ENCODE results near the gene TEX52. TPM values are rescaled to one million over a fixed set of nuclear protein-coding genes. Genes with fewer than 3 reads are reported as not detected.

The TEX52 gene
- total RNA-seq, 1 donor, result not detected

DNA sequence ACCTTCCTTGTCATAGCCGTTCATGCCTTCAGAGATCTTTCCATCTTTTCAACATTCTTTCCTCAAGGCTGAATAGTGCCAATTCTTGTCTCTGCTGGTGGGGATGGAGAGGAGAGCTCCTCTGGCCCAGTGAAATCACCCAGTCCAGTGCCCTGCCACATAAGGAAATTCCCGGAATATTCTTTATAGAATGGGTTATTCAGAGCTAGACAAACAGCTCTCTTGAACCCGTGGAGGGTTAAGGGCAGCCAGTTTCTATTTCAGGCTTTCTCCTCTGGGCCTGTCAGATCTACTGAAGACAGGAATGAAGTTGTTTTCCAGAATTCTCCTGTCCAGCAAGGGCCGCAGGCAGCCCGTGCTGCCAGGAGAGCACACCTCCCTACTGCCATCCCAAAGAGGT is 13.9 kb downstream of the TEX52 start:
- no peak for DNase-seq (ENCODE audit: low read depth)
- H3K4me3 ChIP-seq (ENCODE audit: low read depth, low read length), result no peak overlapping the region
- TF ChIP-seq, protein P1, sequence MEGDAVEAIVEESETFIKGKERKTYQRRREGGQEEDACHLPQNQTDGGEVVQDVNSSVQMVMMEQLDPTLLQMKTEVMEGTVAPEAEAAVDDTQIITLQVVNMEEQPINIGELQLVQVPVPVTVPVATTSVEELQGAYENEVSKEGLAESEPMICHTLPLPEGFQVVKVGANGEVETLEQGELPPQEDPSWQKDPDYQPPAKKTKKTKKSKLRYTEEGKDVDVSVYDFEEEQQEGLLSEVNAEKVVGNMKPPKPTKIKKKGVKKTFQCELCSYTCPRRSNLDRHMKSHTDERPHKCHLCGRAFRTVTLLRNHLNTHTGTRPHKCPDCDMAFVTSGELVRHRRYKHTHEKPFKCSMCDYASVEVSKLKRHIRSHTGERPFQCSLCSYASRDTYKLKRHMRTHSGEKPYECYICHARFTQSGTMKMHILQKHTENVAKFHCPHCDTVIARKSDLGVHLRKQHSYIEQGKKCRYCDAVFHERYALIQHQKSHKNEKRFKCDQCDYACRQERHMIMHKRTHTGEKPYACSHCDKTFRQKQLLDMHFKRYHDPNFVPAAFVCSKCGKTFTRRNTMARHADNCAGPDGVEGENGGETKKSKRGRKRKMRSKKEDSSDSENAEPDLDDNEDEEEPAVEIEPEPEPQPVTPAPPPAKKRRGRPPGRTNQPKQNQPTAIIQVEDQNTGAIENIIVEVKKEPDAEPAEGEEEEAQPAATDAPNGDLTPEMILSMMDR (IDR thresholded peaks at IDR 0.05; ENCODE audit: insufficient read depth, low read depth, low read length), result no peak

DNA sequence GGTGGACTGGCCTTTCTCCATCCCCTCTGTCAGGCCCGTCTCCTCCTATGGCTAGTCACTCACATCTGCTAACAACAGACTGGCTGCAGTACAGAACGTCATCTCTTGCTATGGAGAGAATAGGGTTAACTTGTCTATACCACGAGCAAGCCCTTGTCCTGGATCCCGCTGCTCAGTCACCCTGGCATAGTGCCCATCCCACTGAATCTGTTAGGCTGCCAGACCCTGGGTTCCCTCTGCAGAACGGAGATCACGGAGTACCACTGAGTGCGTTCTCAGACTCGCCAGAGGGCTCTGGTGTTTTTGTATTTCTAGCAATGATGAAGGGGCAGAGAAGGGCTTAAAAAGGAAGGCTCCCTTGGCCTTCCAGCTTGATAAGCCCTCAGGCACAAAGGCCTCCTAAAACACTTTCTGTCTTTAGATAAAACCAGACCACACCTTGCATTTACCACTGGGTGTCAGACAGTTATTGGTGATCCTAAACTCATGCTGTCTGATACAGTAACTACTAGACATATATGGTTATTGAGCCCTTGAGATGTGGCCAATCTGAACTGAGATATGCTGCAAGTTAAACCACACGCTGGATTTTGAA is 15.7 kb downstream of the TEX52 start:
- DNase-seq (ENCODE audit: low read depth), result no peak
- TF ChIP-seq, protein P1 (IDR thresholded peaks at IDR 0.05; ENCODE audit: insufficient read depth, low read depth, low read length), result no peak
- no peak overlapping the region for H3K4me3 ChIP-seq (ENCODE audit: low read depth, low read length)

DNA sequence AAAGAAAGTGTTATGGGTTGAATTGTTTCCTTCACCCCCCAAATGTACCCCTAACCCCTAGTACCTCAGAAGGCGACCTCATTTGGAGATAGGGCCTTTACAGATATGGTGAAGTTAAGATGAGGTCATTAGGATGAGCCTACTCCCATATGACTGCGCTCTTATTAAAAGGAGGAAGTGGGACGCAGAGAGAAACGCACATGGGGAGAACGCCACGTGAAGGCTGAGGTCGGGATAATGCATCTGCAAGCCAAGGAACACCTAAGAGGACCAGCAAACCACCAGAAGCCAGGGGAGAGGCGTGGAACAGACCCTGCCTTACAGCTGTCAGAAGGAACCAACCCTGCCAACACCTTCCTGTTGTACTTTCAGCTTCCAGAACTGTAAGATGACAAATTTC is 20.3 kb downstream of the TEX52 start:
- TF ChIP-seq, protein P1 (IDR thresholded peaks at IDR 0.05; ENCODE audit: insufficient read depth, low read depth, low read length), result no peak

DNA sequence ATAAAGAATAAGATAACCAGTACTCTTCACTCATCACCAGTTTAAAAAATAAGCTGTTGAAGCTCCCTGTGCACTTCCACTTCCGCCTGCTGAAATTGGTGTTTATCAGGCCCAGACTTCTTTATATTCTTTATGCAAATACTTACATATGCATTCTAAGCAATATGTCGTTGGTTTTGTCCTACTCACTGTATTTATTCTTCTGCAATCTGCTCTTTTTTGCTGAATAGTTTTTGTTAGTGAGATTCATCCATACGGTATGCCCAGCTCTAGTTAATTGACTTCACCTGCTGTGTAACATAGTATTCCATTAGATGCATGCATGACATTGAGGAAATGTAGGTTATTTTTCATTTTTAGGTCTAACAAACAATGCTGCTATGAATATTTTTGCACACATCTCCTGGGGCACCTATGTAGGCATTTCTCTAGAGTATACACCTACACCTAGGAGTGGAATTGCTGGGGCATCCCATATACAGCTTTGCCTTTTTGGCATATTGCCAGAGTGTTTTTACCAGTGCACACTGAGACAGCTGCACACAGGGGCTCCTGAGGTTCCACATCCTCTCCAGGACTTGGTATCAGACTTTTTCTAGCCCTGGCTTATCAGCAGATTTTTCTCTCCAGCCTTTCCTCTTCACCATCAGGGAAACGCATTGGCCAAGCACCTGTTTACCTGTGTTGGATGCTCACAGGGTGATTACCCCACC is 21.0 kb downstream of the TEX52 start:
- TF ChIP-seq, protein P1 (IDR thresholded peaks at IDR 0.05; ENCODE audit: insufficient read depth, low read depth, low read length), result no peak
- no peak for DNase-seq (ENCODE audit: low read depth)
- H3K4me3 ChIP-seq (ENCODE audit: low read depth, low read length), result no peak overlapping the region

More for the DNA sequence above, 20.3 kb downstream of the TEX52 start:
- no peak for DNase-seq (ENCODE audit: low read depth)
- H3K4me3 ChIP-seq (ENCODE audit: low read depth, low read length), result no peak overlapping the region

DNA sequence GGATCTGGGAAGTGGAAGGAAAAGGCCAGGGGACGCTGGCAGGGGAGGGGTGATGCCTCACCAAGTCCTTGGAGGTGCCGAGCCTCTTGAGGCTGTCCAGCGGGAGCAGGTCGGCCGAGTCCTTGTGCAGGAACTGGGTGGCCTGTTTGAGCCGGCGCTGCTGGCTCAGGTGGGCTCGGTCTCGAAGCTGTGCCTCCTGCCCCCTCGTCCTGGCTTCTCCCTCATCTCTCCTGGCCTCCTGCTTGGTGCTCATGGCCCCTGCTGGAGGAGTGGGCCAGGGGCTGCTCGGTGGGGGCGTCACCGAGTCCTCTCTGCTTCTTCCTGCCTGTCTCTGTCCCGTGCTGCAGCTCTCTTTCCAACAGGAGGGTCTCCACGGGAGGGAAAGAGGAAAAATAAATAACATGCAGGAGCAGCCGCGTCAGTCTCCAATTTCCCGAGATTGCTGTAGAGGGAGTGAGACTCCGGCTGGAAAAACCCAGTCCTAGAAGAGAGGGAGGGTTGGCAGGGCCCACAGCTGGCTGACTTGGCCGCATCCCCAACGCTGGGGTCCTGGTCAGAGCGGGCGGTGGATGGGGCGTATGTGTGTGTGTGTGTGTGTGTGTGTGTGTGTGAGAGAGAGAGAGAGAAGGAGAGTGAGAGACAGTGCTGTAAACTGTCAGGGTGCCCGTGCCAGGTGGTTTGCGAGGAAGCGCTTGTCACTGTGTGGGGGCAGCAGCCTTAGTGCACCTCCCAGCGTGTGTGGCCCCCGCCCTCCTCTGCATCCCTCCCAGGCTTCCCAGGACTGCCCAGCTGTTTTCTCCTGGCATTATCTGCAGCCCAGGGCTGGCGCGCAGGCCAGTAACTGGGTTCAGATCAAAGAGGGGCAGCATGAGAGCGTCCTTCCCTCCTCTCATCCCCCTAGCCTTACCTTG is 22.0 kb downstream of the TEX52 start, which contains the start of gene NRIP2:
NRIP2 (minus strand) TSS at position 455 of the 911 bp plus-strand sequence; CDS start at position 403, 52 bp downstream.
- TF ChIP-seq, protein P1 (IDR thresholded peaks at IDR 0.05; ENCODE audit: insufficient read depth, low read depth, low read length), result peak; percentile 22
- peak; percentile 76 for DNase-seq (ENCODE audit: low read depth)
- H3K4me3 ChIP-seq (ENCODE audit: low read depth, low read length), result no peak within 1 kb of the TSS

DNA sequence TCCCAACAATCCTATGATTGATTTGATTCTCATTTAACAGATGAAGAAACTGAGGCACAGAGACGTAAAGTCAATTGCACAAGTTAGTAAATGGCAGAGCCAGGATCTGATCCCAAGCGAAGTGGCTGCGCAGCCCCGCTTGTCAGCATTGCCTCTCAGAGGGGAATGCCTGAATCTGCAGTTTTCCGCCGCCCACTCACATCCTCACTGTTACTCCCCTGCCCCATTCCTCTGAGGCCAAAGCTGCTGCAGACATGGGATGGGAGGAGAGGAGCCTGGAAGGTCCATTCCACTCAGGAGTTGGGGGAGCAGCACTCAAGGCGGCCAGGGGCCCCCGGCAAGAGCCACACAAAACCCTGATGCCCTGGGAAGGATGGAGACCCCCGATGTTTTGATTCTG is 23.0 kb downstream of the TEX52 start:
- no peak overlapping the region for H3K4me3 ChIP-seq (ENCODE audit: low read depth, low read length)
- DNase-seq (ENCODE audit: low read depth), result no peak
- TF ChIP-seq, protein P1 (IDR thresholded peaks at IDR 0.05; ENCODE audit: insufficient read depth, low read depth, low read length), result no peak

Data from fibroblast of villous mesenchyme (primary cell).